GM21576 (cell line): ENCODE measurements around the gene JAKMIP1.

Experiments
- ATAC-seq: cut with Tn5 transposase; IDR thresholded peaks from one replicate; pipeline ENCODE4 v1.9.1; 2021; ENCODE audit warnings: mild to moderate bottlenecking, moderate library complexity; ENCODE audit not compliant: unreplicated experiment

JAKMIP1 gene

DNA sequence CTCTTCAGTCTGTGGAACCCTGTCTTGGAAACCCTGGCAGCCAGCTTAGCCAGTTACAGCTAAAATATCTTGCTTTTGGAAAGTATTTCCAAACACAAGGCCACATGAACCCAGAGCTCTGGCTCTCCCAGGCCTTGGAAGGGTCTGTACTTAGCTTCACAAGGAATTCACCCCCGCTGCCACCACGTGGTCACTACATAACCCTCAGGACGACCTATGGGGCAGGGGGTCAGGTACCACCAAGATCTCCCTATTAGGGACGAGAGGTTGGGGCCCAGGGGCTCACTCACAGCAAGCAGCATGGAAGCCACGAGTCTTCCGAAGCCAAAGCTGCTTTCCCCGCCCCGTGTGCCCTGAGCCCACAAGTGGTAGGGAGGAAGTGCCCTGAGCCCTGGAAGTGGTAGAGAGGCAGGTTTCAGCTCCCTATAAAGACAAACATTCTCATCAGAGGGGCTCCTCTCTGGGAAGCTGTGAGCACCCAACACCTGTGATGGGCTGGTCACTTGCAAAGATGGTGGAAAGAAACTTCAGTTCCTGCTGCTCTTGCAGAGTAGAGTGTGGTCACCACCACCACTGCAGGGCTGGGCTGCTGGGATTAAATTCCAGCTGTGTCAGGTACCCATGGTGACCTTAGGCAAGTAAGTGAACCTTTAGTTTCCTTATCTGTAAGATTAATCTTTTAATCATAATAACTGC is 4.7 kb upstream of the JAKMIP1 start:
- no peak for ATAC-seq

DNA sequence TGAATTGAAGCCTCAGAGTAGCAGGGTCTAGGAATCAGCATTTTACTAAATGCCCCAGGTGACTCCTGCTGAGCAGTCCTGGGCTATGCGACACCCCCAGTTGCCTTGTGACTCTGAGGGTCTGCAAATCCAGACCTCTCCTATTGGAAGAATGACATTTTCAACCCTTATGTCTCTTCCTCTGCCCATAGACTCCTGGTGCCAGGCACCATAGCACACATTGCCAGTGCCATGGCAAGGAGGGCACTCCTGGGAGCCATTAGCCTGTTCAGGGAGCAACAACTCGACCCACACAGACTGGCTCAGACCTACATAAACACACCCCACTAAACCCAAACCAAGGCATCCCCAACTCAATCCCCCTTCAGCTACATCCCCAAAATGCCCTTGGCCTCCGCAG is 3.7 kb upstream of the JAKMIP1 start:
- no peak for ATAC-seq

DNA sequence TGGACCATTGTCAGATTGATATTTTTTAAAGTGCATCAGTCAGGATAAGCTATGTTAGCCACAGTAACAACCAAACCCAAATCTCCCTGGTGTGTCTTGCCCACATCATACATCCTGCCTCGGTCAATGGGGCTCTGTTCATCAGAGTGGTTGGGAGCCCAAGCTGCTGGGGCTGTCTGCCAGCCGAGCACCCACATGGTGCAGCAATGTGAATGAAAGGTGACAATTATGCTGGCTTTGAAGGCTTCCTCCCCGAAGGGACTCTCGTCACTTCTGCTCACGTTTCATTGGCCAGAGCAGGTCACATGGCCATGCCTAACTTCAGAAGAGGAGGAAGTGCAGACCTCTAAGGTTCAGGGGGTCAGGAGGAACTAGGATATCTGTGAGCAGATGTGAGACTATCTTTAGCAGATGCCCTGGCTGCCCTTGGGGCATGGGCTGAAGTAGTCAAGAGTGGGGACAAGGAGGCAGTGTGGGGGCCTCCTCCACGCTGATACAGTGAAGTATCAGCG is 1.3 kb upstream of the JAKMIP1 start:
- ATAC-seq: no peak

DNA sequence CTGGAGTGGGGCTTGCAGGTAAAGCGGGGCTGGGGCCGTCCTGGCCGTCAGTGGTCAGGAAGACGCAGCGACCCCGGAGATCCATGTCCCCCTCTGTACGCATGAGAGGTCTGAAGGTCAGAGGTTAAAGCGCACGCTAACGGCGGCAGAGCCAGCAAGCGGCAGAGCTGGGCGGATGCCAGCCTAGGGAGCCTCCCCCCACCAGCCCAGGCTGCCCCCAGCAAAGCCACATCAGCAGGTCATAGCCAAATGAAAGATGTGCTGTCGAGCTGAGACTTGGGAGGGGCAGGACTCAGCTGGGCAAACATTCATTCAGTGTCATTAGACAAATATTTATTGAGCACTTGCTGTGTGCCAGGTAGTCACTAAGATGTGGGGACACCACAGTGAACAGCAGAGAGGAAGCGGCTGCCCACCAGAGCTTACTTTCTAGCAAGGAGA is 593 bp upstream of the JAKMIP1 start:
- ATAC-seq: peak; percentile 3

DNA sequence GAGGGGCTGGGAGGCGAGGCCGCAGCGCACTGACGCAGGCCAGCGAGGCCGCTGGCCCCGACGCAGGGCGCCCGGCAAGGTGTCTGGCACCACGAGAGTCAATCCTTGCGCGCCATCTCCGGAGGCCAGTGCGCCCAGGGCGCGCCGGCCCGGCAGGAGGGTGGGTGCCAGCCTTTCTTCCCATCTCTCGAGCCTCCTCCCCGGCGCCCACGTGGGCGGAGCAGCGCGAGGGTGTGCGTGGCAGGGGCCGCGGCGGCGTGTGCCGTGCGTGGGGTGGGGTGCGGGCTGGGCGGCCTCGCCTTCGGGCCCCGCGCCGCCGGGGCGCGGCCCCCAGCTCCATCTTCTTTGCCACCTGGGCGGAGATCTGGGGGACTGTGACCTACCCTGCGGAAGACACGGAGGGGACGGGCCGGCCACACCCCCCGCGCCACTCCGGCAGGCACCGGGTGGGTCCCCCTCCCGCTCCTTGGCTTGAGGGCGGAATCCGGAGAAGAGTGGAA is 877 bp downstream of the JAKMIP1 start:
- ATAC-seq: no peak

DNA sequence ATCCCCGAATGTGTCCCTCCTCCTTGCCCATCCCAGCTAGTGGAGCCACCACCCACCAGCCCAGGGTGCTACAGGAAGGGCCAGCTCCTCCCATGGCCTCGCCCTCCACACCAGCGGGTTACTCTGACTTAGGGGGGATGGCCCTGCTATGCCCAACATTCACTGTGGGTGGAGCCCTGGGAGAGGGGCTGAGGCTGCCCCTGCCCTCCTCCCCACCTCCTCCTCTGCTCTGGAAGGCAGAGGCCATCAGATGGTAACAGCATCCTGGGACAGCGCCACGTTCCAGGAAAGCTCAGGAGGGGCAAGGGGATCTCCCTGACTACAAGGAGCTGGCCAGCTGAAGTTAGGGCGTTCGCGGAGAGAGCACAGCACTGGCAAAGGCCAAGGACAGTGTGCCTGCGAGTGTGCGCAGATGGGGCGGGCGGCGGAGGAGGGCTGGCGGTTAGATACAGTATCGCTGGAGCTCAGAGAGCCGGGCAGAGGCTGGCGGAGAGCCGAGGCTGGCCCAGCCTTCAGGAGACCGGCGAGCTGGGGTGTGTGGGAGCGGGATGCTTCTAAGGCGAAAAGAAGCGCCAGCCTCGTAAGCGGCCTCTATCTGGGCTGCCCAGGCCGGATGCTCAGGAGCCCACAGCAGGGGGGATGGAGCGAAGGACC is 1.5 kb downstream of the JAKMIP1 start:
- no peak for ATAC-seq

DNA sequence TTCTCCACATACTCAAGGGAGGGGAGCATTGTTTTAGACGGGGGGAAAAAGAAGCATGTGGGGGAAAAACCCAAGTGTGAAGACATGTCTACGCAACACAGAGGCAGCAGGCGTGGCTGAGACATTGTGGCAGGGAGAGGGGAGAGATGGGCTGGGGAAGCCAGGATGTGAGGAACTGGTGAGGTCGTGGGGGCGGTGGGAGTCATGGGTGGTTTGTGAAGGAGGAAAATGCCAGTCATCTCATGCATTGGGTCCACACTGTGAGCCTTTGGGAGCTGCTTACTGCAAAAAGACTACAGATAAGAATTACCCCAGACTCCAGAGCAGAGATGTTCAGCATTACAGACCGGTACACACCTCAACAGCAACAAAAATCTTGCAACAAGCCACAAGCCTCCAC is 2.1 kb downstream of the JAKMIP1 start:
- no peak for ATAC-seq

DNA sequence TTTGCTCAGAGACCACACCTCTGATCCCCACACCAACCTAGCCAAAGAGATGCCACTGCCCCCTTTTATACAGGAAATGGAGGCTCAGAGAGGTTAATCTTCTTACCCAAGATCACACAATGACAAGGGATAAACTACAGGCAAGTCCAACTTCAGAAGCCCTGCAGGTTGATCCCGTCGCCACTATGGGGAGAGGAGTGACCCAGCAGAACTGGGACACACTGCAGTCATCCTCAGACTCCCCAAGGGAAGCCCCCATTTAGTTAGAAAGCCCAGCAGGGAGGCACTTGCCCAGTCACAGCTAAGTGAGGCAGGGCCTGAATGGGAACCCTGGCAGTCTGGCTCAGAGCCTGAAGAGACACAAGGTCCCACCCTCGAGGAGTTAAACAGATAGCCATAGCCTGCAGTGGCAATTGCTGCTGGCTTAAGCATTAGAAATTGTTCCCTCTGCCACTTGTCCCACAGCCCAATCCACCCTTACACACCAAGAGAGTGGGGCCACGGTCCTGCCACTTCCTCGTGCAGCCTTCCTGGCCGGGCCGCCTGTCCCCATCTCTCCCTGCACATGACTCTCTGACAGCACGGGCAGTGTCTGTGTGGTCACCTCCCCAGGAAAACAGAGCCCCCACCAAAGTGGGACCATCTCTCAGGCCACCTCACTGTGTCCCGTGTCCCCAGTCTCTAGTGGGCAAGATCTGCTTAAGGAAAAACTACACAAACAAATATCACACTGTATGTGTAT is 2.7 kb downstream of the JAKMIP1 start:
- no peak for ATAC-seq

DNA sequence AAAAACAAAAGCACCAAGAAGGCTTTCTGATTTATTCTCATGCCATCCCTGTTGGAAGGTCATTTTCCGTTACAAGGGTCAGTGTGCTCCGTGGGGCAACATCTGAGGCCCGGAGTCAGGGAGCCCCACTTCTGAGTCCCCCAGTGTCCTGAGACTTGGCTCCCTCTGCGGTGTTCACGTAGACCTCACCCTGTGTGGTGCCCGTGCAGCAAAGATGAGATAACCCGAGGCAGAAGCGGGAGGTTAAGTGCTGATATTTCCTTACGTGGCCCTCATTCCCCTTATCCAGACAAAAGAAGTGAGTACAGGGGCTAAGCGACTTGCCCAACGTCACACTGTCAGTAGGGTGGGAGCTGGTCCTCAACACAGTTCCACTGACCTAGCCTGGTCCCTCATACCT is 3.5 kb downstream of the JAKMIP1 start:
- ATAC-seq: no peak

DNA sequence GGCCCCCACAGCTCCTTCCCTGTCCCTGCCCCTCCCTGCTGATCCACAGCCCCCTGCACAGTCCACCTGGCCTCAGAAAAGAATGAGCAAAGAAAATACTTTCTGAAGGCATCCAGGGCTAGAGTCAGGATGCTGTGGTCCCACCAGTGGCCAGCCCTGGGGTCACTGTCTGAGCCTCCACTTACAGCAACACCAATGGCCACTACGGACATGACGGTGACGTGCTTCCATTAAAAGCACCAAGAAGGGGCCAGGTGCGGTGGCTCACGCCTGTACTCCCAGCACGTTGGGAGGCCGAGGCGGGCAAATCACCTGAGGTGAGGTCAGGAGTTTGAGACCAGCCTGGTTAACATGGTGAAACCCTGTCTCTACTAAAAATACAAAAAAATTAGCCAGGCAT is 4.0 kb downstream of the JAKMIP1 start:
- no peak for ATAC-seq

DNA sequence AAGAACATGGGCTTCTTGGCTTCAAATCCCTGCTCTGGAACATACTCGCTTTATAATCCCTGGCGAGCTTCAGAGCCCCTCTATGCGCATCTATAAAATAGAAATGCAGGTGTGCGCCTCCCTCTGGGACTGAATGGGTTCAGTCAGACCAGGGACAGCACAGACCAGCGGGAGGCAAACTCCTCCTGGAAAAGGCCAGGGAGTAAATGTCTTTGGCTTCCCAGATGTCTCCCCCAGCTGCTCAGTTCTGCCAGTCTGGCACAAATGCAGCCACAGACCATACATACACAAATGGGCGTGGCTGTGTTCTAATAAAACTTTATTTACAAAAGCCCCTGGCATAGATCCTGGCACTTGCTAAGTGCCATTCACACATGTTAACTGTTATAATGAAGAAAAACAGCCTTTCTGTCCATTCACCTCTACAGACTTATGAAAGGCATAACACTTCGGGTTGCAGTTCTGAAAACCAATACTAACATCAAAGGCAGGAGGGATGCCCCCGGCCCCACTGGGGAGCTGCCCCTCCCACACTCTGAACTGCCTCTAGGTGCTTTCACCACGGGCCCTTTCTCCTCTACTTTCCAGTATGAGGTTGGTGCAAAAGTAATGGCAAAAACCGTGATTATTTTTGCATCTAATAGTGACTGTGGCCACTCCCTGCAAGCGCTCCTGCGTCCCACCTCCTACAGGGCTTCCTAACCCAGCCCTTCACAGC is 4.6 kb downstream of the JAKMIP1 start:
- ATAC-seq: no peak

DNA sequence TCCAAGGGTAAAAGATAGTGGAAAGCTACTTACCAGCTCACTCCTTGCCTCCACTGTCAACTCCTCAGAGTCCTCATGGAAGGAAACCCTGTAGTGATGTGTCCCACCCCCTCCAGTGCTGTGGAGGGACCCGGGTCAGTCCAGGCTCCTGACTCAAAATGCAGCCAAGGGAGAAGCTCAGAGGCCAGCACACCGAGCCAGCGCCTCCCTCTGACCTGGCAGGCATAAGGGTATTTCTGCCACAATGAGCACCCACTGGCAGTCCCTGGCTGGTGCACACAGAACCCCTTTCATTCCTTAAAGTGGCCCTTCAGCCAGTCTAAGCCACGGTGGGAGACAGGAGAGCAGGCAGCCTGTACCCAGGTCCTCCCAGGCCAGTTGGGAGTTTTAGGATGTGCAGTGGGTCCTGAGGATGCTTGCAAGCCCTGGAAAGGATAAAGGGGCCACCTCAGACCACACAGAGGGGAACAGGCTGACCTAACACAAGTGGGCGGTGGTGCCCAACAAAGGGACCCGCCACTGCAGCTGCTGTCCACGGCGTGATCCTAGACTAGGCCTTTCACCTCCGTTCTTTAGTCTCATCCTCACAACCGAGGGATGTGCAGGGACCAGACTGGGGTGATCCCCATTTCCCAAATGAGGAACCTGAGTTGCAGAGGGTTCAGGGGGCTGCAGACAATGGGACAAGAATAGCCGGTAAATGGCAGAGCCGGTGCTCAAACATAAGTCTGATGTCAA is 5.7 kb downstream of the JAKMIP1 start:
- ATAC-seq: no peak

DNA sequence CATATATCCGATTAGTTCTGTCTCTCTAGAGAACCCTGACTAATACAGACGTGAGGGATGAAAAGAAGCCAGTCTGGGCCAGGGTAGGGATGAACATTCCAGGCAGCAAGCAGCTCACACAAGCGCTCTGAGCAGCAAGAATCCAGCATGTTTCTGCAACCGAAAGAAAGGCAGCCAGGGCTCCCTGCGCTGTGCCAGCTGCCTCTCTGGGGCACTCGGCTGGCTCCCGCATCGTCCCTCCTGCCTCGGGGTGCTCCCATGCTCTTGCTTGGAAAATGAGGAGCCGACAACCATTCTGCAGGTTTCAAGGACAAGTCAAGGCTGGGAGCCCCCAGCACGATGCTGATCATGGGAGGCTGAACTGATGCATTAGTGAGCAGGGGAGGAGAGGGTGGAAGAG is 7.0 kb downstream of the JAKMIP1 start:
- no peak for ATAC-seq

DNA sequence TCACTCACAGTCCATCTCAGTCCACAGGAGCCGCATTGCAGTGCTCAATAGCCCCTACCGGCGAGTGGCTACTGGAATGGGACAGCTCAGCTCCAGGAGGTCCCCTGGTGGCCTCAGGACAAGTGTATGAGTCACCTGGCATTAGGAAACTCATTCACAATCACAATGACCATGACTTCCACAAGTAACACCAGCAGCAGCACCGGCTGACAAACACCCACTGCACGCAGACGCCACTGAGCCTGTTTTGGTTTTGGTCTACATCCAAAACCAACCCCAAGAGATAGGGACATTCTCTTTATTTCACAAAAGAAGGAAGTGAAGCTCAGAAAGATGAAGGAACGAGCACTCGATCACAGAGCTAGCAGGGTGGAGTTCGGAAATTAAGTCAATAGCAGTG is 8.1 kb downstream of the JAKMIP1 start:
- no peak for ATAC-seq

DNA sequence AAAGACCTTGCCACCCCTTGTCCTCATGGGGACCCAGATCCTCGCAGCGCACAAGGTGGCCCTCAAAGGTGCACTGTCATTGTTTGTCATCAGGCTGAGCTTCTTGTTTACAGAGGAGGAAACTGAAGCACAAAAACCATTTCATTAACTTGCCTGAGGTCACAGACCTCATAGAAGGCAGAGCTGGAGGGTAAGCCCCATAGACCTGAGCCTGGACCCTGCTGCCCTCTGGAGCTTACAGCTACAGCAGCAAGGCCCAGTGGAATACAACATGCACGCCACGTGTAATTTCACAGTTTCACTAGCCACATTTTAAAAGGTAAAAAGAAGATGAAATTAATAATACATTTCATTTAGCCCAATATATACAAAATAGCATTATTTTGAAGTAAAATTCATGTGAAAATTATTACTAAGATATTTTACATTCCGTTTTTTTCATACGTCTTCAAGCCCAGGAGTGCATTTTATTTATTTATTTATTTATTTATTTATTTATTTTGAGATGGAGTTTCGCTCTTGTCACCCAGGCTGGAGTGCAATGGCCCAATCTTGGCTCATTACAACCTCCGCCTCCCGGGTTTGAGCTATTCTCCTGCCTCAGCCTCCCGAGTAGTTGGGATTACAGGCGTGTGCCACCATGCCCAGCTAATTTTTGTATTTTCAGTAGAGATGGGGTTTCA is 8.8 kb downstream of the JAKMIP1 start:
- ATAC-seq: no peak

DNA sequence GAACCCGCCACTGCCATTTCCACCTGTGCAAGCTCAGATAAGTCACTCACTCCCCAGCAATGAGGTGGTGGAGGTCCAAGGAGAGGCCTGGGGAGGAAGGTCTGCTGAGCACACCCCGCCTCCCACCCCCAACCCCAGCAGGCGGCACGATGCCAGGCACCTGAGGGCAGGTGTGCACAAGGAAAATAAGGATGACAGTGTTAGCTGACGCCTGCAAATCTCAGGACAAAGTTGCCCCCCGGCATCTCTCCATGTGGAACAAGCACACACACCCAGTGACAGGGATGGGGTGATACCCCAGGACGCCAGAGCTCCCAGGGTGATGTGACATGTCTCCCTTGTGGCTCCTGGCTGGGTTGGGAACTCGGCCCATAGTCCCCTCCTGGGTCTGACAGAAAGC is 9.9 kb downstream of the JAKMIP1 start:
- ATAC-seq: no peak

DNA sequence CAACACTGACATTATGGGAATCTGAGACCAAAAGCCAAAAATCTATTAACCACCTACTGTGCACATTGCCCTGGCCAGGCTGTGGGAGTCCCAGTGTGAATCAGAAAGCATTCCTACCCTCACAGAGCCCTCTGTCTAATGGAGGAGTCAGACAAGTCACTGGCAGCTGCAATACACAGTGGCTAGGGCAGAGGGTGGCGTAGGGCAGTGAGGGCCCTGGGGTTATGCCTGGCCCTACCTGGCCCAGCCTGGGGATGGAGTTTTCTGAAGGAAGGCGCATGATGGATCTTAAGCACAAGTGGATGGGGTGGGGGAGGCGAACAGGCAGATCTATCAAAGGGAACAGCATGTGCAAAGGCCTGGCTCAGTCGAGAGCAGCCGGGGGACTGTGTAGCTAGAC is 10.8 kb downstream of the JAKMIP1 start:
- ATAC-seq: no peak

DNA sequence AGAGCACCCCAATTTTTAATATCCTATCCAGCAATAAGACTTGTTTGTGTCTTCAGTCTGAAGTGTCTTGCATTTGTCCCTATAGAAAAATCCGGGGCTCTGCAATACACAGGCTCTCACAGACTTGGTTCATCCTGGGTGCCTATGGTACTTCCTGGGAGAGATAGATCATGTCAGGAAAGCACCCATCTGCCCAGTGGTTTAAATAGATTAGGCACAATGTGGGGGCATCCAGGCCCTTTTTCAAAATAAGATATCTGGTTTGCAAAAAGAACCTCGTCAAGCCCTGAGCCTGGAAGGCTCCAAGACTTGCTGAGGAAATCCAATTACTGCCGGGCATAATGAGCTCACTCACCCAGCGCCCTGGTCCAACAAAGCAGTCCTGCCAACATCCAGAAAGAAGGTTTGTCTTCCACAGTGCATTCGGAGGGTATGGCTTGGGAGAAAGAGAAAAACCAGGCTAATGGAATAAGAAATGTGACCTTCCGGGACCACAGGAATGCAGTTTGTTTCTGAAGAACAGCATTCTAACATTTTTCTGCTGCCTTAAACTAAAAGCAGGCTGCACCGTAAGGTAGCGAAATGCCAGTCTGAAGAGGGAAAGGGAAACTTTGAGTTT is 11.6 kb downstream of the JAKMIP1 start:
- no peak for ATAC-seq

DNA sequence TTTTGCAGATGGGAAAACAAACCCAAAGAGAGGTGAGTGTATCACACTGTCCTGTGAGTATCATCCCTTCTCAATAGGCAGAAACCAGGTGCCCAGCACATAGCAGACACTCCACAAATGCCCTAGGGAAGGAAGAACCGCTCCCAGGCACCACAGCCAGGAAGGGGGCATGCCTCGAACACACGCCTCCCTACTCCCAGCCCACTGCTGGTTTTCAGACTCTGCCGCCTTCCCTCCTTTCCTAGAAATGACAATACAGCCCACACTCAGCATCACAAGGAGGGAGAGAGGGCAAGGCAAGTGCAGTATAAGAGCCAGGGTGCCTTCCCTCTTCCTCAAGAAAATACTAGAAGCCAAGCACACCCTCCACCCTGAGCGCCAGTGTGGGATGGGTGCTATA is 16.2 kb downstream of the JAKMIP1 start:
- no peak for ATAC-seq
